ENCODE measurements around the gene PDE4B.

DNA sequence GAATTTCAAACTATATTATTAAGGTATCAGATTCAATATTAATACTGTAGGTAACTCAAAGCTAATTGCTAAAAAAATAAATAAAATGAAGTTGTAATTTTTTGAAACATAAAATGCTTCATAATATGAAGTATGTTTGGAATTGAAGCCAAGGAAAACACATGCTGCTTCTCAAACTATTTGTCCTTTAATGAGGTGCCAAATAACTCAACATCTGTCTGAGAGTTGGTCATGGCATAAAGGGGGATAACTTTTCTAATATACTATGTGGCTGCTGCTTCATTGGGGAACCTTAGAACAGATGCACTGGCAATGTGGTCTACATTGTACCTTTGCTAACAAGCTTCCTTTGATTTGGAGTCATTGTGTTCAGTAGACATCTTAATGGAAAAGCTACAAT, 96.7 kb downstream of the PDE4B start:
- no peak for TF ChIP-seq POLR2A (IDR thresholded peaks at IDR 0.05)
- TF ChIP-seq, protein P1, sequence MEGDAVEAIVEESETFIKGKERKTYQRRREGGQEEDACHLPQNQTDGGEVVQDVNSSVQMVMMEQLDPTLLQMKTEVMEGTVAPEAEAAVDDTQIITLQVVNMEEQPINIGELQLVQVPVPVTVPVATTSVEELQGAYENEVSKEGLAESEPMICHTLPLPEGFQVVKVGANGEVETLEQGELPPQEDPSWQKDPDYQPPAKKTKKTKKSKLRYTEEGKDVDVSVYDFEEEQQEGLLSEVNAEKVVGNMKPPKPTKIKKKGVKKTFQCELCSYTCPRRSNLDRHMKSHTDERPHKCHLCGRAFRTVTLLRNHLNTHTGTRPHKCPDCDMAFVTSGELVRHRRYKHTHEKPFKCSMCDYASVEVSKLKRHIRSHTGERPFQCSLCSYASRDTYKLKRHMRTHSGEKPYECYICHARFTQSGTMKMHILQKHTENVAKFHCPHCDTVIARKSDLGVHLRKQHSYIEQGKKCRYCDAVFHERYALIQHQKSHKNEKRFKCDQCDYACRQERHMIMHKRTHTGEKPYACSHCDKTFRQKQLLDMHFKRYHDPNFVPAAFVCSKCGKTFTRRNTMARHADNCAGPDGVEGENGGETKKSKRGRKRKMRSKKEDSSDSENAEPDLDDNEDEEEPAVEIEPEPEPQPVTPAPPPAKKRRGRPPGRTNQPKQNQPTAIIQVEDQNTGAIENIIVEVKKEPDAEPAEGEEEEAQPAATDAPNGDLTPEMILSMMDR (IDR thresholded peaks at IDR 0.05) = no peak
